GM18951 (cell line): ENCODE results near the gene HIPK2.

Experiments used
- POLR2A ChIP-seq: IDR thresholded peaks from 4 replicates; pipeline ENCODE4 v1.6.1; 2011; ENCODE audit warnings: mild to moderate bottlenecking; ENCODE audit not compliant: insufficient read length, insufficient read depth; ENCODE audit errors: extremely low read depth
- in situ Hi-C: fragments of 300-500 bp; cut with MboI; formaldehyde crosslinking; loops from one replicate; pipeline ENCODE4 v1.12.0; 2022; ENCODE audit warnings: low sequenced_read_pairs, mixed read lengths, inconsistent platforms; ENCODE audit not compliant: unreplicated experiment

Gene HIPK2

DNA sequence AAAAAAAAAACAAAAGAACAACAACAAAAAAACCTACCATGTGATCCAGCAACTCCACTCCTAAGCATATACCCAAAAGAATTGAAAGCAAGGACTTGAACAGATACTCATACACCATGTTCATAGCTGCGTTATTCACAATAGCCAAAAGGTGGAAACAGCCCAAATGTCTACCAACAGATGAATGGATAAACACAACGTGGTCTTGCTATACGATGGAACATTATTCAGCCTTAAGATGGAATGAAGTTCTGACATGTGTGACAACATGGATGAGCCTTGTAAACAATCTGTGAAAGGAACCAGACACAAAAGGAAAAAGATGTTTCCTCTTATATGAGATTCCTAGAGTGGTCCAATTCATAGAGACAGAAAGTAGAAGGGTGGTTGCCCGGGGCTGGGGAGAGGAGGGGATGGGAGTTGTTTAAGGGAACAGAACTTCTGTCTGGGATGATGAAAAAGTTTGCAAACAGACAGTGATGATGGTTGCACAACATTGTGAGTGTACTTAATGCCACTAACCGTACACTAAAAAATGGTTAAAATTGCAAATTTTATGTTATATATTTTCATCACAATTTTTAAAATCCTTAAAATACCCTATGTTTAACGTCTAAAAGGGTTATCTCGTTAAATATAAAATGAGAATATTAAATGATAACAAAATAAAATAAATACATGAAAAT, 242.7 kb downstream of the HIPK2 start:
- in situ Hi-C loops = no loop called here
- no peak for TF ChIP-seq POLR2A

GRCh38 chr7:139534096-139534495, 243.7 kb downstream of the HIPK2 start:
- TF ChIP-seq POLR2A = no peak
- in situ Hi-C loops = no loop called here

GRCh38 chr7:139532636-139533155, 245.1 kb downstream of the HIPK2 start:
- in situ Hi-C loops = no loop called here
- no peak for TF ChIP-seq POLR2A

- in situ Hi-C loops = no loop called here
- no peak for TF ChIP-seq POLR2A
Measured at GRCh38 chr7:139531094-139531493, 246.7 kb downstream of the HIPK2 start.

- TF ChIP-seq POLR2A = no peak
- in situ Hi-C loops = no loop called here
Measured at GRCh38 chr7:139526578-139527544, 250.9 kb downstream of the HIPK2 start.

GRCh38 chr7:139525750-139526149, 252.0 kb downstream of the HIPK2 start:
- in situ Hi-C loops = no loop called here
- no peak for TF ChIP-seq POLR2A

DNA sequence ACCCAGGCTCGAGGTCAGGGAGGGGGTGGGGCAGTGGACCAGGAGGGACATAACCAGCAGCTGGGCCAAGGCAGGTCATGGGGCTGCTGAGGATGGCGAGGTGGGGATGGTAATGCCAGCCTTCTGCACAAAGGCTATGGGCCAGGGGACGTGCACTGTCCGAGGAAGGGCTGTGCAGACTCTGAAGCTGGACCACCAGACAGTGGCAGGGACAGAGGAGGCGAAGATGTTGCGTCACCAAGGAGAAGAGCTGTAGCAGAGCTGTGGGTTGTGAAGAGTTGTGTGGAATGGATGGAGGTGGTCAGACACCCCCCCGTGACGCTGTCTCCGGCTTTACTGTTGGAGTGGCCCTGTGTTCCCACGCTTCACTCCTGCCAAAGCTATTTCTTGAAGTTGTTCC, 252.6 kb downstream of the HIPK2 start:
- no peak for TF ChIP-seq POLR2A
- in situ Hi-C loops = no loop called here

GRCh38 chr7:139523968-139524815, 253.6 kb downstream of the HIPK2 start:
- no peak for TF ChIP-seq POLR2A
- in situ Hi-C loops = no loop called here

DNA sequence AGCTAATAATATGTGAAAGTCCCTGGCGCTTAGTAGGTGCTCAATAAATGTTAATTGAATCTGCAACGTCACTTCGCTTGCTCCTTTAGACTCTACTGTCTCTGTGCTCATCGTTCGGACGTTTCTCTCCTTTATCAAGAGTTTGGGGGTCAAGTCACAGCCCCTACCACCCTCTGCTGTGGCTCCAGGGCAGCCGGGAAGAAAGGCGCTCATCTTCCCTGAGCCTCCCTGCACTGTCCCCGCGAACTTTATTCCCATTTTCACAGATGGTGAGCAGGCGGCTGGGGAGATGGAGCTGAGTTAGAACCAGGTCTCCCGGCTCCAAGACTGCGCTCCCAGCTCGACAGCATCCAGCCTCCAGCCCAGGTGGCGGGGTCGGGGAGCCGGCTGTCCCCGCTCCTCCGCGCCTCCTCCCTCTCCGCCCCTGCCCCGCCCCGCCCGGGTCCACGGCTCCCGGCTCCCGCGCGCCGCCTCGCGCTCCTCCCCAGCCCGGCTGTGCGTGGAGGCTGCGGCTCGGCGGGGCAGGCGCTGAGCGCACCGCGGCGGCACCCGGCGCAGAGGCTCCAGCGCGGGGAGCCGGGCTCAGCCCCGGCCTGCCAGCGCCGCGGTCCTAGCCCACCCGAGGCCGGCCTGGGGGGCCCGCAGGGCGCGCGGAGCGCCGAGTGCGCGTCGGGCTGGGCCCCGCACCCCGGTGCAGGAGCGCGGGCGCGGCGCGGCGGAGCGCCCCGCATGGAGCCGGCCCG, 254.4 kb downstream of the HIPK2 start, which contains the start of gene CLEC2L:
TSS of gene CLEC2L (plus strand) at position 487 of the 743 bp plus-strand sequence. CDS start at position 730, 243 bp downstream.
- TF ChIP-seq POLR2A = no peak
- in situ Hi-C loops = no loop called here

DNA sequence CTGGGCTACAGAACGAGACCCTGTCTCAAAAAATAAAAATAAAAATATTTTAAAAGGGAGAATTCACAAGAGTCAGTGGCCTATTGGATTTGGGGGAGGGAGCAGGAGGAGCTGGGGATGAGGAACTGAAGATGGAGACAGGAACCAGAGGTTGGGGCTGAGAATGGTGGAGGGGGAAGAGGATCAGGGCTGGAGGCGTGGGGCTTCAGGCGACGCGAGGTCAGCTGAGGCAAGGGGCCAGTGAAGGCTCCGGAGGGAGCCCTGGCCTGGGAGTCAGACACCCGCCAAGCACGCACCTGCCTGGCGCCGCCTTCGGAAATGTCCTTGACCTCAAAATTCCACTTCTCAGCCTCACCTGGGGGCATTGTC, 255.0 kb downstream of the HIPK2 start:
- in situ Hi-C loops = no loop called here
- no peak for TF ChIP-seq POLR2A

- TF ChIP-seq POLR2A = no peak
- in situ Hi-C loops = no loop called here
Measured at GRCh38 chr7:139521439-139521838, 256.4 kb downstream of the HIPK2 start.

- in situ Hi-C loops = no loop called here
Measured at GRCh38 chr7:139515266-139515665, 262.5 kb downstream of the HIPK2 start.

More at GRCh38 chr7:139515266-139515665, 262.5 kb downstream of the HIPK2 start:
- TF ChIP-seq POLR2A = no peak
